Mesenteric fat pad (tissue), 1 donor: ENCODE results near the gene RPS21. TPM values are rescaled to one million over a fixed set of nuclear protein-coding genes. Genes with fewer than 3 reads are reported as not detected.

Source experiments
- total RNA-seq: library from RNA; stranded (reverse); fragmentation: NEBNext Ultra II Directional; extraction: Animal tissue kit (Norgen Biotek cat#: 25700); gene quantifications from one replicate; pipeline ENCODE4 v1.2.1, GENCODE V29; 2021
- donor health status: DM: yes; HTN: yes; CAD: no.

RPS21 gene
- total RNA-seq, 1 donor from 2014 or later = 856 TPM

Other genes starting within 250 kb of the RPS21 start
- 258 TPM for gene PSMA7, start 243.7 kb upstream of the RPS21 start, total RNA-seq
- 9.0 TPM for gene SS18L1, start 243.3 kb upstream of the RPS21 start, total RNA-seq
- gene MTG2, start 204.1 kb upstream of the RPS21 start, total RNA-seq = 29.9 TPM
- gene HRH3, start 166.8 kb upstream of the RPS21 start, total RNA-seq = not detected
- gene OSBPL2, start 148.6 kb upstream of the RPS21 start, total RNA-seq = 38.1 TPM
- 87.1 TPM for gene ADRM1, start 84.1 kb upstream of the RPS21 start, total RNA-seq
- gene LAMA5, start 19.8 kb upstream of the RPS21 start, total RNA-seq = 126 TPM
- 2.3 TPM for gene CABLES2, start 20.2 kb downstream of the RPS21 start, total RNA-seq
- not detected for gene RBBP8NL, start 40.4 kb downstream of the RPS21 start, total RNA-seq
- gene GATA5, start 88.9 kb downstream of the RPS21 start, total RNA-seq = 0.19 TPM